ENCODE measurements around the gene SH3GL1. TPM values are rescaled to one million over a fixed set of nuclear protein-coding genes. Genes with fewer than 3 reads are reported as not detected.
"Not testable (repeated sequence)": the region's sequence is repeated elsewhere in the genome, so short reads cannot be mapped to it uniquely, and the experiment has no call there.

Gene SH3GL1
- total RNA-seq, 1 experiment from 2014 or later = 103 TPM

GRCh38 chr19:4359627-4360000 is 40.7 kb downstream of the SH3GL1 start:
- in situ Hi-C loops (cut with HindIII; ENCODE audit: low pct_unique_long_range_greater_than_20kb, low sequenced_read_pairs) = no loop called here
- DNase-seq (ENCODE audit: low read depth) = no peak

GRCh38 chr19:4358709-4359626 is 41.4 kb downstream of the SH3GL1 start:
- in situ Hi-C loops (cut with HindIII; ENCODE audit: low pct_unique_long_range_greater_than_20kb, low sequenced_read_pairs) = no loop called here
- no peak for DNase-seq (ENCODE audit: low read depth)

- in situ Hi-C loops (cut with HindIII; ENCODE audit: low pct_unique_long_range_greater_than_20kb, low sequenced_read_pairs) = no loop called here
- no peak for DNase-seq (ENCODE audit: low read depth)
Observed at GRCh38 chr19:4357921-4358326, 42.4 kb downstream of the SH3GL1 start.

GRCh38 chr19:4357095-4357797 is 43.1 kb downstream of the SH3GL1 start:
- in situ Hi-C loops (cut with HindIII; ENCODE audit: low pct_unique_long_range_greater_than_20kb, low sequenced_read_pairs) = no loop called here
- no peak for DNase-seq (ENCODE audit: low read depth)

GRCh38 chr19:4354897-4355296 is 45.5 kb downstream of the SH3GL1 start:
- in situ Hi-C loops (cut with HindIII; ENCODE audit: low pct_unique_long_range_greater_than_20kb, low sequenced_read_pairs) = no loop called here

GRCh38 chr19:4354282-4354681 is 46.1 kb downstream of the SH3GL1 start:
- in situ Hi-C loops (cut with HindIII; ENCODE audit: low pct_unique_long_range_greater_than_20kb, low sequenced_read_pairs) = no loop called here
- no peak for DNase-seq (ENCODE audit: low read depth)

More at GRCh38 chr19:4354897-4355296, 45.5 kb downstream of the SH3GL1 start:
- DNase-seq (ENCODE audit: low read depth) = no peak

- no peak for DNase-seq (ENCODE audit: low read depth)
- in situ Hi-C loops (cut with HindIII; ENCODE audit: low pct_unique_long_range_greater_than_20kb, low sequenced_read_pairs) = no loop called here
Observed at GRCh38 chr19:4352701-4353121, 47.6 kb downstream of the SH3GL1 start.

GRCh38 chr19:4350726-4351125 is 49.6 kb downstream of the SH3GL1 start:
- DNase-seq (ENCODE audit: low read depth) = no peak
- in situ Hi-C loops (cut with HindIII; ENCODE audit: low pct_unique_long_range_greater_than_20kb, low sequenced_read_pairs) = no loop called here

GRCh38 chr19:4350111-4350510 is 50.2 kb downstream of the SH3GL1 start:
- no peak for DNase-seq (ENCODE audit: low read depth)
- in situ Hi-C loops (cut with HindIII; ENCODE audit: low pct_unique_long_range_greater_than_20kb, low sequenced_read_pairs) = no loop called here

GRCh38 chr19:4349225-4349624 is 51.1 kb downstream of the SH3GL1 start:
- in situ Hi-C loops (cut with HindIII; ENCODE audit: low pct_unique_long_range_greater_than_20kb, low sequenced_read_pairs); DNase-seq (ENCODE audit: low read depth): not testable (repeated sequence)

GRCh38 chr19:4347521-4347920 is 52.8 kb downstream of the SH3GL1 start:
- no peak for DNase-seq (ENCODE audit: low read depth)
- in situ Hi-C loops (cut with HindIII; ENCODE audit: low pct_unique_long_range_greater_than_20kb, low sequenced_read_pairs) = no loop called here

GRCh38 chr19:4346020-4346383 is 54.3 kb downstream of the SH3GL1 start:
- in situ Hi-C loops (cut with HindIII; ENCODE audit: low pct_unique_long_range_greater_than_20kb, low sequenced_read_pairs) = no loop called here
- DNase-seq (ENCODE audit: low read depth) = no peak

GRCh38 chr19:4345342-4346019 is 54.9 kb downstream of the SH3GL1 start:
- no peak for DNase-seq (ENCODE audit: low read depth)
- in situ Hi-C loops (cut with HindIII; ENCODE audit: low pct_unique_long_range_greater_than_20kb, low sequenced_read_pairs) = no loop called here

- DNase-seq (ENCODE audit: low read depth) = no peak
- in situ Hi-C loops (cut with HindIII; ENCODE audit: low pct_unique_long_range_greater_than_20kb, low sequenced_read_pairs) = no loop called here
Observed at GRCh38 chr19:4343370-4344307, 56.7 kb downstream of the SH3GL1 start, which contains the start of gene MPND. MPND (plus strand) TSS chr19:4343562; CDS start chr19:4343594, 32 bp downstream.

- in situ Hi-C loops (cut with HindIII; ENCODE audit: low pct_unique_long_range_greater_than_20kb, low sequenced_read_pairs) = no loop called here
- DNase-seq (ENCODE audit: low read depth) = peak; percentile 100
Observed at GRCh38 chr19:4342615-4343369, 57.6 kb downstream of the SH3GL1 start.

GRCh38 chr19:4342314-4342614 is 58.1 kb downstream of the SH3GL1 start:
- in situ Hi-C loops (cut with HindIII; ENCODE audit: low pct_unique_long_range_greater_than_20kb, low sequenced_read_pairs) = no loop called here
- no peak for DNase-seq (ENCODE audit: low read depth)
